Endothelial cell of umbilical vein (primary cell): Measurements from ENCODE around the gene PLA2G6.

Experiments used
- EZH2 ChIP-seq: IDR thresholded peaks from 2 replicates; pipeline ENCODE4 v1.6.1; 2012; ENCODE audit warnings: borderline replicate concordance, low read depth, mild to moderate bottlenecking, moderate library complexity, low read length, inconsistent platforms; ENCODE audit not compliant: severe bottlenecking
- JUN ChIP-seq: IDR thresholded peaks from 2 replicates; pipeline ENCODE4 v1.6.1; 2011; ENCODE audit warnings: borderline replicate concordance, low read depth; ENCODE audit not compliant: insufficient read length, insufficient read depth
- POLR2AphosphoS5 ChIP-seq: IDR thresholded peaks from 2 replicates; pipeline ENCODE4 v1.6.1; 2012; ENCODE audit warnings: low read depth, mild to moderate bottlenecking, control low read depth, low read length, moderate library complexity; ENCODE audit not compliant: insufficient read depth
- TF ChIP-seq, protein P1 (sequence below), 2 donors: IDR thresholded peaks; 1 replicate in 1 of 2; 2 replicates in 1 of 2; pipeline ENCODE4 v1.5.1; 2011; ENCODE audit warnings: low read length in 2 of 2, mild to moderate bottlenecking in 2 of 2, moderate library complexity in 2 of 2, control low read depth in 1 of 2, inconsistent platforms in 1 of 2, low read depth in 1 of 2; ENCODE audit not compliant: insufficient read depth in 1 of 2; ENCODE audit errors: extremely low read depth in 1 of 2

DNA sequence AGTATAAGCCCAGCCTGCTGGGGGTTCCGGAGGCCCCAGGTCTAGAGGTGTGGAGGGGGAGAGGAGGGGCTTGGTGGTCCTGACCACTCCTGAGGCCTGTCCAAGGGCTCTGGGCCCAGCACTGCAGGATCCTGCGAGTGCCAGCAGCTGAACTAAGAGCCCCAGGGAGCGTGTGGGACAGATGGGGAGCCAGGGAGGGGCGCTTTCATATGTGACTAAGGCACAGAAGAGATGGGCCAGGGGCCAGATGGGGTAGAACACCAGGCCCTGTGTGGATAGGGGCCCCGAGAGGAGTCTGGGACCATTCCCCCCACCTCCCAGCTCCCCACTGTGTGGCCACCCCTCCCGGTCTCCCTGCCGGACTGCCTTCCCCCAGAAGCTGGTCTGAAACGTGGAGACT lies 38.5 kb upstream of the PLA2G6 start:
- TF ChIP-seq POLR2AphosphoS5 (no peak), JUN (no peak), EZH2 (no peak)
- TF ChIP-seq, protein P1, sequence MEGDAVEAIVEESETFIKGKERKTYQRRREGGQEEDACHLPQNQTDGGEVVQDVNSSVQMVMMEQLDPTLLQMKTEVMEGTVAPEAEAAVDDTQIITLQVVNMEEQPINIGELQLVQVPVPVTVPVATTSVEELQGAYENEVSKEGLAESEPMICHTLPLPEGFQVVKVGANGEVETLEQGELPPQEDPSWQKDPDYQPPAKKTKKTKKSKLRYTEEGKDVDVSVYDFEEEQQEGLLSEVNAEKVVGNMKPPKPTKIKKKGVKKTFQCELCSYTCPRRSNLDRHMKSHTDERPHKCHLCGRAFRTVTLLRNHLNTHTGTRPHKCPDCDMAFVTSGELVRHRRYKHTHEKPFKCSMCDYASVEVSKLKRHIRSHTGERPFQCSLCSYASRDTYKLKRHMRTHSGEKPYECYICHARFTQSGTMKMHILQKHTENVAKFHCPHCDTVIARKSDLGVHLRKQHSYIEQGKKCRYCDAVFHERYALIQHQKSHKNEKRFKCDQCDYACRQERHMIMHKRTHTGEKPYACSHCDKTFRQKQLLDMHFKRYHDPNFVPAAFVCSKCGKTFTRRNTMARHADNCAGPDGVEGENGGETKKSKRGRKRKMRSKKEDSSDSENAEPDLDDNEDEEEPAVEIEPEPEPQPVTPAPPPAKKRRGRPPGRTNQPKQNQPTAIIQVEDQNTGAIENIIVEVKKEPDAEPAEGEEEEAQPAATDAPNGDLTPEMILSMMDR (IDR thresholded peaks at IDR 0.05; ENCODE audit: extremely low read depth in 1 of 2, insufficient read depth in 1 of 2, low read depth in 1 of 2, low read length in 2 of 2) = no peak
